ENCODE measurements around the gene HOXA4.

The HOXA4 gene

GRCh38 chr7:27126596-27127327 is 3.8 kb downstream of the HOXA4 start:
- Histone ChIP-seq H3K27me3 (replicated peaks; ENCODE audit: control insufficient read depth, insufficient read depth, low read length) (no peaks in the 10 kb centered on the region), H3K4me3 (replicated peaks; ENCODE audit: low read depth, low read length) (no peak overlapping the region), H3K36me3 (ENCODE audit: control insufficient read depth, insufficient read depth, low read length) (no peaks in the 10 kb centered on the region)
- DNase-seq (ENCODE audit: extremely low read depth, insufficient read length) = no peak
- TF ChIP-seq CTCF (IDR thresholded peaks at IDR 0.05; ENCODE audit: insufficient read depth, low read length, poor library complexity, severe bottlenecking) = no peak

GRCh38 chr7:27125986-27126394 is 4.6 kb downstream of the HOXA4 start:
- no peak for TF ChIP-seq CTCF (IDR thresholded peaks at IDR 0.05; ENCODE audit: insufficient read depth, low read length, poor library complexity, severe bottlenecking)
- Histone ChIP-seq H3K4me3 (replicated peaks; ENCODE audit: low read depth, low read length) (no peak overlapping the region), H3K36me3 (ENCODE audit: control insufficient read depth, insufficient read depth, low read length) (no peaks in the 10 kb centered on the region), H3K27me3 (replicated peaks; ENCODE audit: control insufficient read depth, insufficient read depth, low read length) (no peaks in the 10 kb centered on the region)
- DNase-seq (ENCODE audit: extremely low read depth, insufficient read length) = no peak

GRCh38 chr7:27124902-27125689 is 5.5 kb downstream of the HOXA4 start:
- no peak for TF ChIP-seq CTCF (IDR thresholded peaks at IDR 0.05; ENCODE audit: insufficient read depth, low read length, poor library complexity, severe bottlenecking)
- no peaks in the 10 kb centered on the region for H3K36me3 ChIP-seq (ENCODE audit: control insufficient read depth, insufficient read depth, low read length)
- no peaks in the 10 kb centered on the region for H3K27me3 ChIP-seq (replicated peaks; ENCODE audit: control insufficient read depth, insufficient read depth, low read length)
- H3K4me3 ChIP-seq (replicated peaks; ENCODE audit: low read depth, low read length) = no peak overlapping the region
- DNase-seq (ENCODE audit: extremely low read depth, insufficient read length) = no peak

- Histone ChIP-seq H3K27me3 (replicated peaks; ENCODE audit: control insufficient read depth, insufficient read depth, low read length) (no peaks in the 10 kb centered on the region), H3K36me3 (ENCODE audit: control insufficient read depth, insufficient read depth, low read length) (no peaks in the 10 kb centered on the region), H3K4me3 (replicated peaks; ENCODE audit: low read depth, low read length) (no peak overlapping the region)
- no peak for DNase-seq (ENCODE audit: extremely low read depth, insufficient read length)
- no peak for TF ChIP-seq CTCF (IDR thresholded peaks at IDR 0.05; ENCODE audit: insufficient read depth, low read length, poor library complexity, severe bottlenecking)
Measured at GRCh38 chr7:27124096-27124901, 6.3 kb downstream of the HOXA4 start.

- no peaks in the 10 kb centered on the region for H3K36me3 ChIP-seq (ENCODE audit: control insufficient read depth, insufficient read depth, low read length)
- no peak for DNase-seq (ENCODE audit: extremely low read depth, insufficient read length)
- no peak overlapping the region for H3K4me3 ChIP-seq (replicated peaks; ENCODE audit: low read depth, low read length)
- no peaks in the 10 kb centered on the region for H3K27me3 ChIP-seq (replicated peaks; ENCODE audit: control insufficient read depth, insufficient read depth, low read length)
- no peak for TF ChIP-seq CTCF (IDR thresholded peaks at IDR 0.05; ENCODE audit: insufficient read depth, low read length, poor library complexity, severe bottlenecking)
Measured at GRCh38 chr7:27123477-27124053, 7.0 kb downstream of the HOXA4 start.
